ENCODE measurements around the gene LRTM1. TPM values are rescaled to one million over a fixed set of nuclear protein-coding genes. Genes with fewer than 3 reads are reported as not detected.

LRTM1 gene
- total and polyA plus RNA-seq, 2 experiments from 2014 or later, result not detected

GRCh38 chr3:54964081-54964480 lies 36.2 kb upstream of the LRTM1 start:
- Histone ChIP-seq H3K27ac (no peak overlapping the region), H3K36me3 (ENCODE audit: low read depth) (no peaks in the 10 kb centered on the region), H3K79me2 (ENCODE audit: insufficient read depth) (no peaks in the 10 kb centered on the region), H3F3A (ENCODE audit: insufficient read depth) (peaks cover 50% of the 10 kb centered on the region), H3K9me3 (ENCODE audit: low read depth) (no peaks in the 10 kb centered on the region), H2AFZ (no peak overlapping the region), H4K20me1 (ENCODE audit: insufficient read depth) (no peaks in the 10 kb centered on the region), H3K4me3 (no peak overlapping the region), H3K9ac (no peak overlapping the region), H3K4me1 (ENCODE audit: insufficient read depth) (peaks cover 51% of the 10 kb centered on the region), H3K9me2 (ENCODE audit: insufficient read depth) (no peaks in the 10 kb centered on the region), H3K27me3 (replicated peaks; ENCODE audit: insufficient read depth) (no peaks in the 10 kb centered on the region), H3K4me2 (ENCODE audit: unreplicated experiment) (no peak overlapping the region)
- no peak for DNase-seq
- in situ Hi-C loops (cut with MboI), result no loop called here
- 97% methylated on average over 3 of the region's 3 CpGs for WGBS, 2 experiments (ENCODE audit: low coverage in 1 of 2, low lambda C conversion rate in 2 of 2, missing lambda C conversion rate in 2 of 2)
- no peak for TF ChIP-seq EZH2phosphoT487 (IDR thresholded peaks at IDR 0.05; ENCODE audit: insufficient read depth, low read depth)
- no peak for TF ChIP-seq EZH2 (IDR thresholded peaks at IDR 0.05; ENCODE audit: insufficient read depth, poor library complexity, severe bottlenecking)

- Histone ChIP-seq H3K27ac (no peak overlapping the region), H3K79me2 (ENCODE audit: insufficient read depth) (no peaks in the 10 kb centered on the region), H3F3A (ENCODE audit: insufficient read depth) (peaks cover 47% of the 10 kb centered on the region), H4K20me1 (ENCODE audit: insufficient read depth) (no peaks in the 10 kb centered on the region), H3K4me1 (ENCODE audit: insufficient read depth) (peaks cover 46% of the 10 kb centered on the region), H3K27me3 (replicated peaks; ENCODE audit: insufficient read depth) (no peaks in the 10 kb centered on the region), H2AFZ (no peak overlapping the region), H3K9me2 (ENCODE audit: insufficient read depth) (no peaks in the 10 kb centered on the region), H3K4me2 (ENCODE audit: unreplicated experiment) (no peak overlapping the region), H3K36me3 (ENCODE audit: low read depth) (no peaks in the 10 kb centered on the region), H3K4me3 (no peak overlapping the region), H3K9ac (no peak overlapping the region), H3K9me3 (ENCODE audit: low read depth) (no peaks in the 10 kb centered on the region)
- TF ChIP-seq EZH2phosphoT487 (IDR thresholded peaks at IDR 0.05; ENCODE audit: insufficient read depth, low read depth), result no peak
- TF ChIP-seq EZH2 (IDR thresholded peaks at IDR 0.05; ENCODE audit: insufficient read depth, poor library complexity, severe bottlenecking), result no peak
- 86 to 93% methylated on average over 4 of the region's 4 CpGs for WGBS, 2 experiments (ENCODE audit: low coverage in 1 of 2, low lambda C conversion rate in 2 of 2, missing lambda C conversion rate in 2 of 2)
- in situ Hi-C loops (cut with MboI), result no loop called here
- DNase-seq, result no peak
These were observed 35.8 kb upstream of the LRTM1 start for GRCh38 chr3:54963641-54964040.

- Histone ChIP-seq H3K4me1 (ENCODE audit: insufficient read depth) (peaks cover 32% of the 10 kb centered on the region), H2AFZ (no peak overlapping the region), H3K27me3 (replicated peaks; ENCODE audit: insufficient read depth) (no peaks in the 10 kb centered on the region), H3K9ac (no peak overlapping the region), H3K9me2 (ENCODE audit: insufficient read depth) (no peaks in the 10 kb centered on the region), H3K4me3 (no peak overlapping the region), H3K27ac (no peak overlapping the region), H3K4me2 (ENCODE audit: unreplicated experiment) (no peak overlapping the region), H3K9me3 (ENCODE audit: low read depth) (no peaks in the 10 kb centered on the region), H3F3A (ENCODE audit: insufficient read depth) (peaks cover 32% of the 10 kb centered on the region), H3K36me3 (ENCODE audit: low read depth) (no peaks in the 10 kb centered on the region), H3K79me2 (ENCODE audit: insufficient read depth) (no peaks in the 10 kb centered on the region), H4K20me1 (ENCODE audit: insufficient read depth) (no peaks in the 10 kb centered on the region)
- TF ChIP-seq EZH2phosphoT487 (IDR thresholded peaks at IDR 0.05; ENCODE audit: insufficient read depth, low read depth) (no peak), EZH2 (IDR thresholded peaks at IDR 0.05; ENCODE audit: insufficient read depth, poor library complexity, severe bottlenecking) (no peak)
- in situ Hi-C loops (cut with MboI), result no loop called here
- no peak for DNase-seq
- WGBS, 2 experiments (ENCODE audit: low coverage in 1 of 2, low lambda C conversion rate in 2 of 2, missing lambda C conversion rate in 2 of 2), result 90 to 92% methylated on average over 2 of the region's 2 CpGs
These were observed 34.3 kb upstream of the LRTM1 start for GRCh38 chr3:54962200-54962599.

- no peak overlapping the region for H3K9ac ChIP-seq
These were observed 32.8 kb upstream of the LRTM1 start for GRCh38 chr3:54960701-54961100.

GRCh38 chr3:54960082-54960481 lies 32.2 kb upstream of the LRTM1 start:
- Histone ChIP-seq H3K9ac (no peak overlapping the region), H3F3A (ENCODE audit: insufficient read depth) (peaks cover 23% of the 10 kb centered on the region), H3K4me3 (no peak overlapping the region), H3K4me2 (ENCODE audit: unreplicated experiment) (peak overlapping the region; percentile 59), H3K27ac (peak overlapping the region; percentile 11; the same call in 1 of the 2 replicates), H3K27me3 (replicated peaks; ENCODE audit: insufficient read depth) (no peaks in the 10 kb centered on the region), H3K4me1 (ENCODE audit: insufficient read depth) (peaks cover 28% of the 10 kb centered on the region), H3K79me2 (ENCODE audit: insufficient read depth) (no peaks in the 10 kb centered on the region), H3K9me2 (ENCODE audit: insufficient read depth) (no peaks in the 10 kb centered on the region), H4K20me1 (ENCODE audit: insufficient read depth) (no peaks in the 10 kb centered on the region), H3K36me3 (ENCODE audit: low read depth) (no peaks in the 10 kb centered on the region), H3K9me3 (ENCODE audit: low read depth) (no peaks in the 10 kb centered on the region), H2AFZ (0 out of 2 replicates have a peak overlapping the region, but pooled peaks have one; percentile 56)
- no peak for DNase-seq
- in situ Hi-C loops (cut with MboI), result no loop called here
- 94 to 100% methylated on average over 1 of the region's 1 CpG for WGBS, 2 experiments (ENCODE audit: low coverage in 1 of 2, low lambda C conversion rate in 2 of 2, missing lambda C conversion rate in 2 of 2)
- TF ChIP-seq EZH2 (IDR thresholded peaks at IDR 0.05; ENCODE audit: insufficient read depth, poor library complexity, severe bottlenecking), result no peak
- TF ChIP-seq EZH2phosphoT487 (IDR thresholded peaks at IDR 0.05; ENCODE audit: insufficient read depth, low read depth), result no peak

More at GRCh38 chr3:54960701-54961100, 32.8 kb upstream of the LRTM1 start:
- Histone ChIP-seq H3K79me2 (ENCODE audit: insufficient read depth) (no peaks in the 10 kb centered on the region), H2AFZ (peak overlapping the region; percentile 56), H3K4me1 (ENCODE audit: insufficient read depth) (peaks cover 29% of the 10 kb centered on the region), H3K4me2 (ENCODE audit: unreplicated experiment) (peak overlapping the region; percentile 59), H3K27me3 (replicated peaks; ENCODE audit: insufficient read depth) (no peaks in the 10 kb centered on the region), H3K9me2 (ENCODE audit: insufficient read depth) (no peaks in the 10 kb centered on the region), H4K20me1 (ENCODE audit: insufficient read depth) (no peaks in the 10 kb centered on the region), H3K9me3 (ENCODE audit: low read depth) (no peaks in the 10 kb centered on the region), H3K4me3 (no peak overlapping the region), H3K36me3 (ENCODE audit: low read depth) (no peaks in the 10 kb centered on the region), H3F3A (ENCODE audit: insufficient read depth) (peaks cover 24% of the 10 kb centered on the region), H3K27ac (peak overlapping the region; percentile 11; the same call in 1 of the 2 replicates)
- 4 to 5% methylated on average over 4 of the region's 4 CpGs for WGBS, 2 experiments (ENCODE audit: low coverage in 1 of 2, low lambda C conversion rate in 2 of 2, missing lambda C conversion rate in 2 of 2)
- TF ChIP-seq EZH2phosphoT487 (IDR thresholded peaks at IDR 0.05; ENCODE audit: insufficient read depth, low read depth) (no peak), EZH2 (IDR thresholded peaks at IDR 0.05; ENCODE audit: insufficient read depth, poor library complexity, severe bottlenecking) (no peak)
- in situ Hi-C loops (cut with MboI), result no loop called here
- no peak for DNase-seq
